Endothelial cell of umbilical vein (primary cell): Measurements from ENCODE around the gene DLGAP4.

ENCODE experiments used
- GATA2 ChIP-seq: IDR thresholded peaks from 2 replicates; pipeline ENCODE4 v1.7.0; 2011; ENCODE audit warnings: low read depth, mild to moderate bottlenecking, moderate library complexity, mixed read lengths, low read length; ENCODE audit not compliant: insufficient read length, insufficient read depth
- TF ChIP-seq, protein P1 (sequence below), 2 donors: IDR thresholded peaks; 1 replicate in 1 of 2; 2 replicates in 1 of 2; pipeline ENCODE4 v1.5.1; 2011; ENCODE audit warnings: low read length in 2 of 2, mild to moderate bottlenecking in 2 of 2, moderate library complexity in 2 of 2, control low read depth in 1 of 2, inconsistent platforms in 1 of 2, low read depth in 1 of 2; ENCODE audit not compliant: insufficient read depth in 1 of 2; ENCODE audit errors: extremely low read depth in 1 of 2

- no peak for TF ChIP-seq GATA2
- TF ChIP-seq, protein P1, sequence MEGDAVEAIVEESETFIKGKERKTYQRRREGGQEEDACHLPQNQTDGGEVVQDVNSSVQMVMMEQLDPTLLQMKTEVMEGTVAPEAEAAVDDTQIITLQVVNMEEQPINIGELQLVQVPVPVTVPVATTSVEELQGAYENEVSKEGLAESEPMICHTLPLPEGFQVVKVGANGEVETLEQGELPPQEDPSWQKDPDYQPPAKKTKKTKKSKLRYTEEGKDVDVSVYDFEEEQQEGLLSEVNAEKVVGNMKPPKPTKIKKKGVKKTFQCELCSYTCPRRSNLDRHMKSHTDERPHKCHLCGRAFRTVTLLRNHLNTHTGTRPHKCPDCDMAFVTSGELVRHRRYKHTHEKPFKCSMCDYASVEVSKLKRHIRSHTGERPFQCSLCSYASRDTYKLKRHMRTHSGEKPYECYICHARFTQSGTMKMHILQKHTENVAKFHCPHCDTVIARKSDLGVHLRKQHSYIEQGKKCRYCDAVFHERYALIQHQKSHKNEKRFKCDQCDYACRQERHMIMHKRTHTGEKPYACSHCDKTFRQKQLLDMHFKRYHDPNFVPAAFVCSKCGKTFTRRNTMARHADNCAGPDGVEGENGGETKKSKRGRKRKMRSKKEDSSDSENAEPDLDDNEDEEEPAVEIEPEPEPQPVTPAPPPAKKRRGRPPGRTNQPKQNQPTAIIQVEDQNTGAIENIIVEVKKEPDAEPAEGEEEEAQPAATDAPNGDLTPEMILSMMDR (IDR thresholded peaks at IDR 0.05; ENCODE audit: extremely low read depth in 1 of 2, insufficient read depth in 1 of 2, low read depth in 1 of 2, low read length in 2 of 2) = no peak
Measured at GRCh38 chr20:36467076-36467999, 161.2 kb downstream of the DLGAP4 start.
